ENCODE results near the gene SETX.
"Not testable (repeated sequence)": the region's sequence is repeated elsewhere in the genome, so short reads cannot be mapped to it uniquely, and the experiment has no call there.

SETX gene

GRCh38 chr9:132309056-132309455 lies 45.7 kb downstream of the SETX start:
- Histone ChIP-seq H3K36me3 (ENCODE audit: control insufficient read depth, insufficient read depth, low read length) (no peaks in the 10 kb centered on the region), H3K4me1 (ENCODE audit: control insufficient read depth, insufficient read depth, low read length) (no peaks in the 10 kb centered on the region), H3K9ac (ENCODE audit: low read depth, low read length) (no peak overlapping the region), H3K4me3 (ENCODE audit: low read depth, low read length) (no peak overlapping the region), H3K9me3 (ENCODE audit: control insufficient read depth, insufficient read depth, low read length) (no peaks in the 10 kb centered on the region), H3K27me3 (ENCODE audit: control insufficient read depth, insufficient read depth, low read length) (no peaks in the 10 kb centered on the region)

- no peak overlapping the region for H3K4me3 ChIP-seq (ENCODE audit: low read depth, low read length)
- H3K9me3 ChIP-seq (ENCODE audit: control insufficient read depth, insufficient read depth, low read length): no peaks in the 10 kb centered on the region
- H3K36me3 ChIP-seq (ENCODE audit: control insufficient read depth, insufficient read depth, low read length): peaks cover 9% of the 10 kb centered on the region
- H3K27me3 ChIP-seq (ENCODE audit: control insufficient read depth, insufficient read depth, low read length): no peaks in the 10 kb centered on the region
- H3K4me1 ChIP-seq (ENCODE audit: control insufficient read depth, insufficient read depth, low read length): no peaks in the 10 kb centered on the region
- H3K9ac ChIP-seq (ENCODE audit: low read depth, low read length): no peak overlapping the region
Measured at GRCh38 chr9:132301521-132301920, 53.3 kb downstream of the SETX start.

- Histone ChIP-seq H3K27me3 (ENCODE audit: control insufficient read depth, insufficient read depth, low read length) (no peaks in the 10 kb centered on the region), H3K4me3 (ENCODE audit: low read depth, low read length) (no peak overlapping the region), H3K4me1 (ENCODE audit: control insufficient read depth, insufficient read depth, low read length) (no peaks in the 10 kb centered on the region), H3K9me3 (ENCODE audit: control insufficient read depth, insufficient read depth, low read length) (no peaks in the 10 kb centered on the region), H3K9ac (ENCODE audit: low read depth, low read length) (no peak overlapping the region), H3K36me3 (ENCODE audit: control insufficient read depth, insufficient read depth, low read length) (peaks cover 25% of the 10 kb centered on the region)
Measured at GRCh38 chr9:132299221-132299620, 55.6 kb downstream of the SETX start.

GRCh38 chr9:132295181-132295580 lies 59.6 kb downstream of the SETX start:
- H3K9ac ChIP-seq (ENCODE audit: low read depth, low read length): no peak overlapping the region
- peaks cover 22% of the 10 kb centered on the region for H3K36me3 ChIP-seq (ENCODE audit: control insufficient read depth, insufficient read depth, low read length)
- no peaks in the 10 kb centered on the region for H3K4me1 ChIP-seq (ENCODE audit: control insufficient read depth, insufficient read depth, low read length)
- no peaks in the 10 kb centered on the region for H3K9me3 ChIP-seq (ENCODE audit: control insufficient read depth, insufficient read depth, low read length)
- no peak overlapping the region for H3K4me3 ChIP-seq (ENCODE audit: low read depth, low read length)
- H3K27me3 ChIP-seq (ENCODE audit: control insufficient read depth, insufficient read depth, low read length): no peaks in the 10 kb centered on the region

- Histone ChIP-seq H3K9me3 (ENCODE audit: control insufficient read depth, insufficient read depth, low read length) (no peaks in the 10 kb centered on the region), H3K9ac (ENCODE audit: low read depth, low read length) (no peak overlapping the region), H3K36me3 (ENCODE audit: control insufficient read depth, insufficient read depth, low read length) (peaks cover 23% of the 10 kb centered on the region), H3K27me3 (ENCODE audit: control insufficient read depth, insufficient read depth, low read length) (no peaks in the 10 kb centered on the region), H3K4me1 (ENCODE audit: control insufficient read depth, insufficient read depth, low read length) (no peaks in the 10 kb centered on the region), H3K4me3 (ENCODE audit: low read depth, low read length) (no peak overlapping the region)
Measured at GRCh38 chr9:132293145-132293721, 61.6 kb downstream of the SETX start.

GRCh38 chr9:132288966-132289365 lies 65.8 kb downstream of the SETX start:
- Histone ChIP-seq H3K27me3 (ENCODE audit: control insufficient read depth, insufficient read depth, low read length) (no peaks in the 10 kb centered on the region), H3K9me3 (ENCODE audit: control insufficient read depth, insufficient read depth, low read length) (no peaks in the 10 kb centered on the region), H3K4me3 (ENCODE audit: low read depth, low read length) (no peak overlapping the region), H3K9ac (ENCODE audit: low read depth, low read length) (no peak overlapping the region), H3K36me3 (ENCODE audit: control insufficient read depth, insufficient read depth, low read length) (peaks cover 22% of the 10 kb centered on the region), H3K4me1 (ENCODE audit: control insufficient read depth, insufficient read depth, low read length) (no peaks in the 10 kb centered on the region)

- H3K27me3 ChIP-seq (ENCODE audit: control insufficient read depth, insufficient read depth, low read length): no peaks in the 10 kb centered on the region
- H3K4me3 ChIP-seq (ENCODE audit: low read depth, low read length): no peak overlapping the region
- no peak overlapping the region for H3K9ac ChIP-seq (ENCODE audit: low read depth, low read length)
- H3K4me1 ChIP-seq (ENCODE audit: control insufficient read depth, insufficient read depth, low read length): no peaks in the 10 kb centered on the region
- peaks cover 24% of the 10 kb centered on the region for H3K36me3 ChIP-seq (ENCODE audit: control insufficient read depth, insufficient read depth, low read length)
- no peaks in the 10 kb centered on the region for H3K9me3 ChIP-seq (ENCODE audit: control insufficient read depth, insufficient read depth, low read length)
Measured at GRCh38 chr9:132288361-132288760, 66.4 kb downstream of the SETX start.

GRCh38 chr9:132287256-132287760 lies 67.5 kb downstream of the SETX start:
- Histone ChIP-seq H3K9me3 (ENCODE audit: control insufficient read depth, insufficient read depth, low read length) (no peaks in the 10 kb centered on the region), H3K4me1 (ENCODE audit: control insufficient read depth, insufficient read depth, low read length) (no peaks in the 10 kb centered on the region), H3K9ac (ENCODE audit: low read depth, low read length) (no peak overlapping the region), H3K36me3 (ENCODE audit: control insufficient read depth, insufficient read depth, low read length) (peaks cover 29% of the 10 kb centered on the region), H3K4me3 (ENCODE audit: low read depth, low read length) (no peak overlapping the region), H3K27me3 (ENCODE audit: control insufficient read depth, insufficient read depth, low read length) (no peaks in the 10 kb centered on the region)

GRCh38 chr9:132283863-132284262 lies 70.9 kb downstream of the SETX start:
- H3K27me3 ChIP-seq (ENCODE audit: control insufficient read depth, insufficient read depth, low read length): no peaks in the 10 kb centered on the region
- H3K4me3 ChIP-seq (ENCODE audit: low read depth, low read length): no peak overlapping the region
- H3K36me3 ChIP-seq (ENCODE audit: control insufficient read depth, insufficient read depth, low read length): peaks cover 33% of the 10 kb centered on the region
- no peak overlapping the region for H3K9ac ChIP-seq (ENCODE audit: low read depth, low read length)
- no peaks in the 10 kb centered on the region for H3K9me3 ChIP-seq (ENCODE audit: control insufficient read depth, insufficient read depth, low read length)
- H3K4me1 ChIP-seq (ENCODE audit: control insufficient read depth, insufficient read depth, low read length): no peaks in the 10 kb centered on the region

- H3K4me1 ChIP-seq (ENCODE audit: control insufficient read depth, insufficient read depth, low read length): no peaks in the 10 kb centered on the region
- H3K9me3 ChIP-seq (ENCODE audit: control insufficient read depth, insufficient read depth, low read length): no peaks in the 10 kb centered on the region
- peaks cover 31% of the 10 kb centered on the region for H3K36me3 ChIP-seq (ENCODE audit: control insufficient read depth, insufficient read depth, low read length)
Measured at GRCh38 chr9:132283165-132283564, 71.6 kb downstream of the SETX start.

GRCh38 chr9:132274861-132275260 lies 79.9 kb downstream of the SETX start:
- H3K27me3 ChIP-seq (ENCODE audit: control insufficient read depth, insufficient read depth, low read length): no peaks in the 10 kb centered on the region
- H3K4me3 ChIP-seq (ENCODE audit: low read depth, low read length): no peak overlapping the region
- H3K36me3 ChIP-seq (ENCODE audit: control insufficient read depth, insufficient read depth, low read length): peaks cover 39% of the 10 kb centered on the region
- no peaks in the 10 kb centered on the region for H3K9me3 ChIP-seq (ENCODE audit: control insufficient read depth, insufficient read depth, low read length)
- no peaks in the 10 kb centered on the region for H3K4me1 ChIP-seq (ENCODE audit: control insufficient read depth, insufficient read depth, low read length)
- no peak overlapping the region for H3K9ac ChIP-seq (ENCODE audit: low read depth, low read length)

More at GRCh38 chr9:132283165-132283564, 71.6 kb downstream of the SETX start:
- H3K27me3 ChIP-seq (ENCODE audit: control insufficient read depth, insufficient read depth, low read length): no peaks in the 10 kb centered on the region
- H3K9ac ChIP-seq (ENCODE audit: low read depth, low read length): no peak overlapping the region
- no peak overlapping the region for H3K4me3 ChIP-seq (ENCODE audit: low read depth, low read length)

- not testable (repeated sequence) for H3K27me3 ChIP-seq (ENCODE audit: control insufficient read depth, insufficient read depth, low read length); H3K4me1 ChIP-seq (ENCODE audit: control insufficient read depth, insufficient read depth, low read length); H3K36me3 ChIP-seq (ENCODE audit: control insufficient read depth, insufficient read depth, low read length); H3K4me3 ChIP-seq (ENCODE audit: low read depth, low read length); H3K9me3 ChIP-seq (ENCODE audit: control insufficient read depth, insufficient read depth, low read length); H3K9ac ChIP-seq (ENCODE audit: low read depth, low read length)
Measured at GRCh38 chr9:132269704-132270516, 84.9 kb downstream of the SETX start.

Data from iPS-15b (cell line).